ENCODE measurements around the gene ARHGAP44. TPM values are rescaled to one million over a fixed set of nuclear protein-coding genes. Genes with fewer than 3 reads are reported as not detected.
"Not testable (repeated sequence)": the region's sequence is repeated elsewhere in the genome, so short reads cannot be mapped to it uniquely, and the experiment has no call there.

The ARHGAP44 gene
- total RNA-seq, 1 donor from 2014 or later = 5.9 TPM

DNA sequence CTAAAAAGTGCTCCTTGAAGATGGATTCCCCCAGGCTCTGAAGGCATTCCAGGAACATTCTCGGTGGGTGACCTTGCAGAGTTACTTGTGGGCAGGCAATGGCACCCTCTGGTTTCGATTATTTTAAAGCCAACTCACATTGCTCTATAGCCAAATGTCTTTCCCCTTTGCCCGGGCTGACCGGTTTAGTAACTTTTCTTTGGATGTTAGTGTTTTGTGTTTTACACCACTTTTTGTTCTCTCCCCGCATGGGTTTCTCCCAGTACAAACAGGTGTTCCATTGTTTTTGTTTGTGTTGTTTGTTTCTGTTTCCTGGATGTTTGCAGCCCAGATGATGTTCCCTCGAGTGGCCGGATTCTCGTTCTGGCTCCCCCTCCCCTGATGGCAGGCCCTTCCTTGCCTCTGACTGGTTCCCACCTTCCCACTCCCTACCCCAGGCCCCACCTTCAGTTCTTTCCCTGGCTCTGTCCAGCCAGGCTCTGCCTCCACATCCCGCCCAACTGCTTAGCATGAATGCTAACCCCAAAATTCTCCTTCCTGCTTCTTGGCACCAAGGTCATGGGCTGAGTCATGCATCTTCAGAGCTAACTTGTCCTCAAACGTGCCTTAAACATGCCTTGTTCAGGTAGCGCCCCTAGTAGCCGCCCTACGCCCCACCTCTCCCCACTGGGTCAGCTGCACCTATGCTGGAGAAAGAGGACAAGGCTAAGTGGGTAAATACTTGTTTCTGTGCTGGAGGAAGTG, 187.9 kb downstream of the ARHGAP44 start:
- Histone ChIP-seq H3K27me3 (ENCODE audit: control insufficient read depth, insufficient read depth, low read length) (peaks cover 5% of the 10 kb centered on the region), H3K4me3 (ENCODE audit: low read depth, low read length) (no peak overlapping the region), H3K36me3 (ENCODE audit: control insufficient read depth, insufficient read depth, low read length) (no peaks in the 10 kb centered on the region)
- TF ChIP-seq, protein P1, sequence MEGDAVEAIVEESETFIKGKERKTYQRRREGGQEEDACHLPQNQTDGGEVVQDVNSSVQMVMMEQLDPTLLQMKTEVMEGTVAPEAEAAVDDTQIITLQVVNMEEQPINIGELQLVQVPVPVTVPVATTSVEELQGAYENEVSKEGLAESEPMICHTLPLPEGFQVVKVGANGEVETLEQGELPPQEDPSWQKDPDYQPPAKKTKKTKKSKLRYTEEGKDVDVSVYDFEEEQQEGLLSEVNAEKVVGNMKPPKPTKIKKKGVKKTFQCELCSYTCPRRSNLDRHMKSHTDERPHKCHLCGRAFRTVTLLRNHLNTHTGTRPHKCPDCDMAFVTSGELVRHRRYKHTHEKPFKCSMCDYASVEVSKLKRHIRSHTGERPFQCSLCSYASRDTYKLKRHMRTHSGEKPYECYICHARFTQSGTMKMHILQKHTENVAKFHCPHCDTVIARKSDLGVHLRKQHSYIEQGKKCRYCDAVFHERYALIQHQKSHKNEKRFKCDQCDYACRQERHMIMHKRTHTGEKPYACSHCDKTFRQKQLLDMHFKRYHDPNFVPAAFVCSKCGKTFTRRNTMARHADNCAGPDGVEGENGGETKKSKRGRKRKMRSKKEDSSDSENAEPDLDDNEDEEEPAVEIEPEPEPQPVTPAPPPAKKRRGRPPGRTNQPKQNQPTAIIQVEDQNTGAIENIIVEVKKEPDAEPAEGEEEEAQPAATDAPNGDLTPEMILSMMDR (IDR thresholded peaks at IDR 0.05; ENCODE audit: insufficient read depth, low read length, poor library complexity, severe bottlenecking) = no peak
- DNase-seq (ENCODE audit: low read depth) = no peak

DNA sequence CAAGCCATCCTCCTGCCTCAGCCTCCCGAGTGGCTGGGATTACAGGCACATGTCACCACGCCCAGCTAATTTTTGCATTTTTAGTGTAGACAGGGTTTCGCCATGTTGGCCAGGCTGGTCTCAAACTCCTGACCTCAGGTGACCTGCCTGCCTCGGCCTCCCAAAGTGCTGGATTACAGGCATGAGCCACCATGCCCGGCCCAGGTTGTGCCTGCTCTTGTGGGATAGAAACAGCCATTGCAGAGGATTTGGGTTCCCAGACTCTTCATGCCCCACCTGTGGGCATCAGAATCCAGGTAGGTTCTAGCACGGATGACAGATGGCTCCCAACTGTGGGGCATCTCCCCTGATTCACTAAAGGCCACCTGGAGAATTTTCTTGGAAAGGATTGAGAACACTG, 189.5 kb downstream of the ARHGAP44 start:
- not testable (repeated sequence) for H3K36me3 ChIP-seq (ENCODE audit: control insufficient read depth, insufficient read depth, low read length); H3K27me3 ChIP-seq (ENCODE audit: control insufficient read depth, insufficient read depth, low read length); DNase-seq (ENCODE audit: low read depth); H3K4me3 ChIP-seq (ENCODE audit: low read depth, low read length)

DNA sequence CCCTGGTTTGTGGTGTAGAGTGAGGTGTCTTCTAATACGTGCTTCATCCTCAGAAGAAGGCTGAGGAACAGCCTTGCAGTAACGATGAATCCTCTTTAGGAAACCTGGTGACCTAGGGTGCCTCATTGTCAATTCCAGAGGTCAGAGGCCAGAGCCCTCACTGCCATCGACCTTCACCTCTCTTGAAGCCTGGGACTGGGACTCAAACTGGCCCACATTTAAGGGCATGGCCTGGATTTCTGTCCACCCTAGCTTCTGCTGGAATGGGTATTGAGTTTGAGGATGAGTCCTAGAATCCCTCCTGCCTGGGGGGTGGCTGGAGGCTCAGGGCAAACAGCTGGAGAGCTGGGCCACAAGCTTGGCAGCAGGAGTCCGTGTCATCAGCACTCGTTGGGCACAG, 189.9 kb downstream of the ARHGAP44 start:
- no peak for DNase-seq (ENCODE audit: low read depth)
- Histone ChIP-seq H3K36me3 (ENCODE audit: control insufficient read depth, insufficient read depth, low read length) (no peaks in the 10 kb centered on the region), H3K27me3 (ENCODE audit: control insufficient read depth, insufficient read depth, low read length) (no peaks in the 10 kb centered on the region), H3K4me3 (ENCODE audit: low read depth, low read length) (no peak overlapping the region)
- TF ChIP-seq, protein P1 (IDR thresholded peaks at IDR 0.05; ENCODE audit: insufficient read depth, low read length, poor library complexity, severe bottlenecking) = no peak

DNA sequence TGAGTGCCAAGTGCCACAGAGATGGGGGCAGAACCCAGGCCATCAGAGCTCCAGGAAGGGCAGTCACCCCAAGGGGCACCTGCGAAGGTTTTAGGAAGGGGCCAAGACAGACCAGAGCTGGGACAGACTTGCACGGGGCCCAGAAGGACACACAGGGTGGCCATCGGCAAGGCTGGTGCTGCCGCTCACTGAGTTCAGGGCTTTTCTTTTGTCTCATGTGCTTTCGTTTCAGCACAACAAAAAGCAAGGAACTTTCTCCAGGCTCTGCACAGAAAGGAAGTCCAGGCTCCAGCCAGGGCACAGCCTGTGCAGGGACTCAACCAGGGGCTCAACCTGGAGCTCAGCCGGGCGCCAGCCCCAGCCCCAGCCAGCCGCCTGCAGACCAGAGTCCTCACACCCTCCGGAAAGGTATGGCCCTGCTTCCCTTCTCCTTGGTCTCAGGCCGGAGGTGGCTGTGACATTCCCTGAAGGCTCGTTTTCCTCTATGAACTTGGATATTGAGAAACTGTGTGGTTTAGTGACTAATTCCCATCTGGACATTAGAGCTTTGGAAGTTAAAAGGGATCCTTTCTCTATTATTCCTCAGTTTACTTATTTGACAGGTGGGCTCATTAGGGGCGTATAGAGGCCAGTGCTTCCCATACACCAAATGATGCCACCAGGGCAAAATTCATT, 190.7 kb downstream of the ARHGAP44 start:
- Histone ChIP-seq H3K27me3 (ENCODE audit: control insufficient read depth, insufficient read depth, low read length) (no peaks in the 10 kb centered on the region), H3K4me3 (ENCODE audit: low read depth, low read length) (no peak overlapping the region), H3K36me3 (ENCODE audit: control insufficient read depth, insufficient read depth, low read length) (no peaks in the 10 kb centered on the region)
- no peak for DNase-seq (ENCODE audit: low read depth)
- TF ChIP-seq, protein P1 (IDR thresholded peaks at IDR 0.05; ENCODE audit: insufficient read depth, low read length, poor library complexity, severe bottlenecking) = no peak

DNA sequence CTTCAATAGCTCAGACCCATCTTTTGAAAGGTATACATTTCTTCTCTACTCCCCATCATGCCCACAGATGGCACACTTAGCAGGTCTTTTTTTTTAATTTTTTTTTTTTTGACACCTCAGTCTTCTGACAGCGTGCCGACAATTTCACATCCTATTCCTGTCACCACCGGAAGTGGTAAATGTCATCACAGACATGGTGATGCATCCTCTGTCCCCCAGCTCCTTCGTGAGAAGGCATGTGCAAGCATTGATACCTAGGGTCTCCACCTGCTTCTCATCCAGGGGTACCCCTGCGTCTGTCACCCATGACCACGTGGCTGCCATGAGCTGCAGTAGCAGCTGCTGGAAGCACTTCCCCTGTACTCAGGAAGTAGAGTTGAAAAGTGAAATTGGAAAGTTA, 192.9 kb downstream of the ARHGAP44 start:
- Histone ChIP-seq H3K36me3 (ENCODE audit: control insufficient read depth, insufficient read depth, low read length) (no peaks in the 10 kb centered on the region), H3K4me3 (ENCODE audit: low read depth, low read length) (no peak overlapping the region), H3K27me3 (ENCODE audit: control insufficient read depth, insufficient read depth, low read length) (no peaks in the 10 kb centered on the region)
- no peak for DNase-seq (ENCODE audit: low read depth)
- TF ChIP-seq, protein P1 (IDR thresholded peaks at IDR 0.05; ENCODE audit: insufficient read depth, low read length, poor library complexity, severe bottlenecking) = no peak

DNA sequence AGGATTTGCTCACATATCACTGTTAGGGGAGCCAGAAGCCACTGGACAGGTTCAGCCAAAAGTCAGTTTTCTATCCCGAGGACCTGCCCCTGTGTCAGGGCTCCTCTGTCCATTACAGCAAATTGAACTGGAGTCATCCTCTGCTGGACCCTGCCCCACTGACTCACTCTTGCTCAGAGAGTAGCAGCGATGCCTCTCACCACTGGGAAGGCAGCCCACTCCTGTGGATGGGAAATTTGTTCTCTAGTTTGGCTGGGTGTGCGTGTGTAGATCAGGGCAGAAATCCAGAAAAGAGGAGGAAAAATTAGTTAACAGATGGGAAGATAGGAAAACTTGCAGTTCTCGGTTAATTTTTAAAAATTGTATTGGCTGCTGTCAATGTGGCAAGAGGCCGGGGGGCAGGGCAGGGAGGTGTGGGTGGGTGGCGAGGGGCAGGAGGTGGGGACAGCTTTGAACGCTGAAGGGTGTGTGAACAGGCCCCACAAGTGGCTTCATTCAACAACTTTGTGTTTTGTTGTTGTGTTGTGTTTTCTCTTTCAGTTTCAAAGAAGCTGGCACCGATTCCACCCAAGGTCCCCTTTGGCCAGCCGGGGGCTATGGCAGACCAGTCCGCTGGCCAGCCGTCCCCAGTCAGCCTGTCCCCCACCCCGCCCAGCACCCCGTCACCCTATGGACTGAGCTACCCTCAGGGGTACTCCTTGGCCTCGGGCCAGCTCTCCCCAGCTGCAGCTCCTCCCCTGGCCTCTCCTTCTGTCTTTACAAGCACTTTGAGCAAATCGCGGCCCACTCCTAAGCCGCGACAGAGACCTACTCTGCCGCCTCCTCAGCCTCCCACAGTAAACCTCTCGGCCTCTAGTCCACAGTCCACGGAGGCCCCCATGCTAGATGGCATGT, 194.9 kb downstream of the ARHGAP44 start:
- Histone ChIP-seq H3K27me3 (ENCODE audit: control insufficient read depth, insufficient read depth, low read length) (no peaks in the 10 kb centered on the region), H3K36me3 (ENCODE audit: control insufficient read depth, insufficient read depth, low read length) (no peaks in the 10 kb centered on the region), H3K4me3 (ENCODE audit: low read depth, low read length) (no peak overlapping the region)
- no peak for DNase-seq (ENCODE audit: low read depth)
- TF ChIP-seq, protein P1 (IDR thresholded peaks at IDR 0.05; ENCODE audit: insufficient read depth, low read length, poor library complexity, severe bottlenecking) = no peak
